ENCODE data around the gene CLIP1.

- TF ChIP-seq CTCF (IDR thresholded peaks at IDR 0.05; ENCODE audit: insufficient read depth, low read length) (no peak), REST (IDR thresholded peaks at IDR 0.05; ENCODE audit: insufficient replicate concordance, low read depth) (no peak), SPI1 (IDR thresholded peaks at IDR 0.05; ENCODE audit: borderline replicate concordance, low read depth) (no peak), GABPA (IDR thresholded peaks at IDR 0.05; ENCODE audit: low read depth) (no peak)
Measured at GRCh38 chr12:122399592-122400373, 22.7 kb downstream of the CLIP1 start.
